Liver (tissue), 9 donors: ENCODE data around the gene SLC7A6. TPM values are rescaled to one million over a fixed set of nuclear protein-coding genes. Genes with fewer than 3 reads are reported as not detected.

Experiments used
- DNase-seq: peaks from one replicate; pipeline ENCODE4 v3.0.0-alpha.2; 2017; ENCODE audit warnings: low spot score
- H3K27ac ChIP-seq, 2 donors: one replicate each; pipeline ENCODE4 v1.7.0; 2013; ENCODE audit warnings: inconsistent platforms in 2 of 2, low read length in 2 of 2, control low read depth in 1 of 2, low read depth in 1 of 2, mild to moderate bottlenecking in 1 of 2
- H3K27me3 ChIP-seq, 4 donors: one replicate each; pipeline versions ENCODE4 v1.6.1 to v1.7.0; 2013; ENCODE audit warnings: low read length in 3 of 4, inconsistent platforms in 1 of 4, mild to moderate bottlenecking in 1 of 4, moderate library complexity in 1 of 4; ENCODE audit not compliant: control insufficient read depth in 4 of 4, insufficient read depth in 4 of 4
- H3K36me3 ChIP-seq, 4 donors: one replicate each; pipeline versions ENCODE4 v1.6.1 to v1.7.0; 2013; ENCODE audit warnings: low read length in 3 of 4, mild to moderate bottlenecking in 3 of 4, low read depth in 1 of 4, moderate library complexity in 1 of 4; ENCODE audit not compliant: control insufficient read depth in 4 of 4, insufficient read depth in 3 of 4
- H3K4me1 ChIP-seq, 4 donors: one replicate each; pipeline versions ENCODE4 v1.6.1 to v1.7.0; 2013; ENCODE audit warnings: low read length in 3 of 4, mild to moderate bottlenecking in 3 of 4, moderate library complexity in 1 of 4; ENCODE audit not compliant: control insufficient read depth in 4 of 4, insufficient read depth in 4 of 4
- H3K4me3 ChIP-seq, 3 donors: one replicate each; pipeline versions ENCODE4 v1.6.1 to v1.7.0; 2013; ENCODE audit warnings: low read length in 3 of 3, control low read depth in 1 of 3, low read depth in 1 of 3, mild to moderate bottlenecking in 1 of 3
- H3K9ac ChIP-seq, 2 donors: one replicate each; pipeline ENCODE4 v1.7.0; 2013; ENCODE audit warnings: low read length in 2 of 2, mild to moderate bottlenecking in 2 of 2, moderate library complexity in 2 of 2, control low read depth in 1 of 2, low read depth in 1 of 2
- H3K9me3 ChIP-seq, 4 donors: one replicate each; pipeline versions ENCODE4 v1.6.1 to v1.7.0; 2013; ENCODE audit warnings: low read length in 3 of 4; ENCODE audit not compliant: control insufficient read depth in 4 of 4
- CTCF ChIP-seq: fragments of 150-350 bp; IDR thresholded peaks from 2 replicates; pipeline ENCODE4 v1.5.1; 2017; ENCODE audit warnings: improper control_type of control experiment, low read depth, low read length; ENCODE audit not compliant: missing input control
- EGR1 ChIP-seq, 2 donors: IDR thresholded peaks; 2 replicates each; pipeline ENCODE4 v1.6.1; 2016 to 2018; ENCODE audit warnings: antibody characterized with exemption in 2 of 2, low read depth in 2 of 2
- FOXA2 ChIP-seq: IDR thresholded peaks from 2 replicates; pipeline ENCODE4 v1.6.1; 2016; ENCODE audit warnings: antibody characterized with exemption
- HNF4A ChIP-seq, 2 donors: conservative IDR thresholded peaks; 2 replicates each; pipeline ENCODE4 v1.6.1; 2016; ENCODE audit warnings: antibody characterized with exemption in 2 of 2, mild to moderate bottlenecking in 2 of 2
- HNF4G ChIP-seq: IDR thresholded peaks from 2 replicates; pipeline ENCODE4 v1.6.1; 2016; ENCODE audit warnings: antibody characterized with exemption
- JUND ChIP-seq, 2 donors: IDR thresholded peaks; 2 replicates each; pipeline ENCODE4 v1.6.1; 2016; ENCODE audit warnings: antibody characterized with exemption in 2 of 2
- RAD21 ChIP-seq, 2 donors: IDR thresholded peaks; 2 replicates each; pipeline ENCODE4 v1.6.1; 2016; ENCODE audit warnings: antibody characterized with exemption in 2 of 2, mild to moderate bottlenecking in 2 of 2
- RXRA ChIP-seq, 2 donors: IDR thresholded peaks; 2 replicates each; pipeline ENCODE4 v1.6.1; 2017 to 2018; ENCODE audit warnings: antibody characterized with exemption in 2 of 2, mild to moderate bottlenecking in 1 of 2
- SP1 ChIP-seq: IDR thresholded peaks from 2 replicates; pipeline ENCODE4 v1.6.1; 2018; ENCODE audit warnings: antibody characterized with exemption, mild to moderate bottlenecking
- TAF1 ChIP-seq: conservative IDR thresholded peaks from 2 replicates; pipeline ENCODE4 v1.6.1; 2016; ENCODE audit warnings: antibody characterized with exemption, mild to moderate bottlenecking
- YY1 ChIP-seq: IDR thresholded peaks from 2 replicates; pipeline ENCODE4 v1.6.1; 2016; ENCODE audit warnings: antibody characterized with exemption, mild to moderate bottlenecking
- ZBTB33 ChIP-seq: IDR thresholded peaks from 2 replicates; pipeline ENCODE4 v1.6.1; 2016; ENCODE audit warnings: antibody characterized with exemption
- WGBS: extraction: QIAGEN DNeasy Blood & Tissue Kit; methylation state at CpG from one replicate; pipeline ENCODE4 v1.1.7; 2013; 5-methylcytosine and 5-hydroxymethylcytosine counted together
- polyA plus RNA-seq, 2 donors: library from polyadenylated mRNA; stranded (reverse) in 1 of 2; unstranded in 1 of 2; fragments of 200-250 nt in 1 of 2; fragments of >200 nt in 1 of 2; fragmentation: Nextera tagmentation in 1 of 2; extraction: Ambion mirVana in 1 of 2; gene quantifications; one replicate each; pipeline versions ENCODE4 v1.2.1 to v1.2.3, GENCODE V29; 2013 to 2015
- total RNA-seq, 2 donors: library from RNA; depleted of rRNA; stranded (reverse); fragments of >200 nt; gene quantifications; one replicate each; pipeline ENCODE4 v1.2.3, GENCODE V29; 2014
- TF ChIP-seq, protein P1 (sequence below): IDR thresholded peaks from 2 replicates; pipeline ENCODE4 v1.6.1; 2016; ENCODE audit warnings: antibody characterized with exemption, mild to moderate bottlenecking
- TF ChIP-seq, protein P2 (sequence below): IDR thresholded peaks from 2 replicates; pipeline ENCODE4 v1.6.1; 2016; ENCODE audit warnings: antibody characterized with exemption
- donor health status: healthy.
- donor health status: healthy.
- donor health status: healthy.
- donor health status: healthy.
- donor health status: healthy.

SLC7A6 gene
- total and polyA plus RNA-seq, 4 donors: 1.2 to 4.9 (median 1.9) TPM

DNA sequence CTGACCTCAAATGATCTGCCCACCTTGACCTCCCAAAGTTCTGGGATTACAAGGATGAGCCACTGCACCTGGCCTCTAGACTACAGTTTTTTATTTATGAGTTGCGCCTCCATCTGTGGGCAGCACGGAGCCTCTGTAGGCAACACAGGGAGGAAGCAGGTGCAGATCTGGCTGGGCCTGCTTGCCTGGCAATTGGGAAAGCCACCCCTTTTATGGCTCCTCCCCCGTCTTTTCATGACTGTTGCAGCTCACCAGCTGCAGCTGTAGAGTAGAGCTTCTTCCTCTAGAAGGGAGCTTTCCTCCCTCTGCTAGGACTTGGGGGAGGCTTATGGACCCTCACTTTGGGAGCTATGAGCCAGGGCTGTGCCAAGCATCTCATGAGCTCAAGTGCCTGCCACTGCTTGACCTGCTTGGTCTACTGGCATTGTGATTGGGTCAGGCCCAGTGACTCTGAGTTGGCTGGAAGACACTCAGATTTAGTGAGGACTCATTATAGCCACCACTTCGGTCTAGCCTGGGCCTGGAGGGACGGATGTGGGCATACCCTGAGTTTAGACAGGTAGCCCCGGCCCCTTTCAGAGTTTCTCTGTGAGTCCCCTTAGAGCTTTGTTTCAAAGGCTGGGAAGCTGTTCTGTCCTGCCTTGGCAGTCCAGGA is 6.9 kb upstream of the SLC7A6 start (continued):
- no peak for TF ChIP-seq CTCF

DNA sequence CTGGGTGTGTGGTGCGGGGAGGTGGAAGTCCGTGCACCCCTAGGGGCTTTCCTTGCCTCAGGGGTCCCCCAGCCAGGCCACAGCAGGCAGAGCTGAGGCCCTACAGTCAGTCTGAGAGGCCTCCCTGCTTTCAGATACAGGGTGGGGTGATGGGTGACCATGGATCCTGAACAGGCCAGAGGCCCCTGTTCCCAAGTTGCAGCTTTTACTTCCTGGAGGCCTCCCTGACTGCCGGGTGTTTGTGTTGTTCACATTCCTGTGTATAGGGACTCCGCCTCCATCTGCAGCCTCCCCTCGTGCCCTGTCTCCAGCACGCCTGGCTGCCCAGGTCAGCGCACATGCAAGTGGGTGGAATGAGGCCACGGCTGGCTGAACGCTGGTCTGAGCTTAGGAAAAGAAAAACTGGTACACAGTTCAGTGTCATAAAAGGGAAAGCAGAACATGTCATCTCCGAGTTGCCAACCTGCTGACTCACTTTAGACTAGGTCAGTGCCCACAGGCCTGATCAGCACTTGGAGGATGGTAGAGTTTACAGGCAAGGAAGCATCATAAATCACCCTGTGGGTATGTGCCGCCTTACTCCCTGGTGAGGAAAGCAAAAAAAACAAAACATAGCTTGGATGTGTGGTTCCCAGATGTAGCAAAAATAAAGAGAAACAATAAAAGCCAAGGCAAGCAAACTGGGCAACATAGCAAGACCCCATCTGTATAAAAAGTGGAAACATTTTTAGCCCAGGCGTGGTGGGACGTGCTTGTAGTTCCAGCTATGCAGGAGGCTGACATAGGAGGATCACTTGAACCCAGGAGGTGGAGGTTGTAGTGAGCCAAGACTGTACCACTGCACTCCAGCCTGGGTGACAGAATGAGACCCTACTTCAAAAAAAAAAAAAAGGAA is 6.2 kb upstream of the SLC7A6 start:
- Histone ChIP-seq H3K27ac (no peak overlapping the region), H3K4me1 (no peaks in the 10 kb centered on the region), H3K36me3 (peaks cover 8 to 33% (median 24%) of the 10 kb centered on the region in 4 donors), H3K4me3 (no peak overlapping the region), H3K9me3 (no peaks in the 10 kb centered on the region), H3K27me3 (no peaks in the 10 kb centered on the region), H3K9ac (no peak overlapping the region)
- no peak for TF ChIP-seq CTCF
- TF ChIP-seq YY1: no peak
- TF ChIP-seq, protein P1, sequence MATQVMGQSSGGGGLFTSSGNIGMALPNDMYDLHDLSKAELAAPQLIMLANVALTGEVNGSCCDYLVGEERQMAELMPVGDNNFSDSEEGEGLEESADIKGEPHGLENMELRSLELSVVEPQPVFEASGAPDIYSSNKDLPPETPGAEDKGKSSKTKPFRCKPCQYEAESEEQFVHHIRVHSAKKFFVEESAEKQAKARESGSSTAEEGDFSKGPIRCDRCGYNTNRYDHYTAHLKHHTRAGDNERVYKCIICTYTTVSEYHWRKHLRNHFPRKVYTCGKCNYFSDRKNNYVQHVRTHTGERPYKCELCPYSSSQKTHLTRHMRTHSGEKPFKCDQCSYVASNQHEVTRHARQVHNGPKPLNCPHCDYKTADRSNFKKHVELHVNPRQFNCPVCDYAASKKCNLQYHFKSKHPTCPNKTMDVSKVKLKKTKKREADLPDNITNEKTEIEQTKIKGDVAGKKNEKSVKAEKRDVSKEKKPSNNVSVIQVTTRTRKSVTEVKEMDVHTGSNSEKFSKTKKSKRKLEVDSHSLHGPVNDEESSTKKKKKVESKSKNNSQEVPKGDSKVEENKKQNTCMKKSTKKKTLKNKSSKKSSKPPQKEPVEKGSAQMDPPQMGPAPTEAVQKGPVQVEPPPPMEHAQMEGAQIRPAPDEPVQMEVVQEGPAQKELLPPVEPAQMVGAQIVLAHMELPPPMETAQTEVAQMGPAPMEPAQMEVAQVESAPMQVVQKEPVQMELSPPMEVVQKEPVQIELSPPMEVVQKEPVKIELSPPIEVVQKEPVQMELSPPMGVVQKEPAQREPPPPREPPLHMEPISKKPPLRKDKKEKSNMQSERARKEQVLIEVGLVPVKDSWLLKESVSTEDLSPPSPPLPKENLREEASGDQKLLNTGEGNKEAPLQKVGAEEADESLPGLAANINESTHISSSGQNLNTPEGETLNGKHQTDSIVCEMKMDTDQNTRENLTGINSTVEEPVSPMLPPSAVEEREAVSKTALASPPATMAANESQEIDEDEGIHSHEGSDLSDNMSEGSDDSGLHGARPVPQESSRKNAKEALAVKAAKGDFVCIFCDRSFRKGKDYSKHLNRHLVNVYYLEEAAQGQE: no peak
- TF ChIP-seq RAD21 (IDR thresholded peaks at IDR 0.05): no peak
- no peak for TF ChIP-seq JUND (IDR thresholded peaks at IDR 0.05)
- TF ChIP-seq TAF1: no peak
- no peak for TF ChIP-seq FOXA2
- no peak for TF ChIP-seq RXRA (IDR thresholded peaks at IDR 0.05)
- TF ChIP-seq EGR1 (IDR thresholded peaks at IDR 0.05; ENCODE audit: low read depth in 2 of 2): no peak
- TF ChIP-seq SP1: no peak
- TF ChIP-seq, protein P2, sequence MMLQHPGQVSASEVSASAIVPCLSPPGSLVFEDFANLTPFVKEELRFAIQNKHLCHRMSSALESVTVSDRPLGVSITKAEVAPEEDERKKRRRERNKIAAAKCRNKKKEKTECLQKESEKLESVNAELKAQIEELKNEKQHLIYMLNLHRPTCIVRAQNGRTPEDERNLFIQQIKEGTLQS: no peak
- TF ChIP-seq HNF4A (conservative IDR thresholded peaks at IDR 0.05): no peak
- no peak for TF ChIP-seq HNF4G
- no peak for TF ChIP-seq ZBTB33
- DNase-seq: no peak
- WGBS: 80% methylated on average over 13 of the region's 13 CpGs
